GM21447 (cell line): ENCODE measurements around the gene LANCL2.

ENCODE experiments used
- ATAC-seq: cut with Tn5 transposase; IDR thresholded peaks from one replicate; pipeline ENCODE4 v1.9.1; 2021; ENCODE audit not compliant: unreplicated experiment

The LANCL2 gene

GRCh38 chr7:55436457-55436856, 71.3 kb downstream of the LANCL2 start:
- no peak for ATAC-seq

GRCh38 chr7:55437375-55437774, 72.2 kb downstream of the LANCL2 start:
- no peak for ATAC-seq

GRCh38 chr7:55438085-55438756, 73.1 kb downstream of the LANCL2 start:
- no peak for ATAC-seq

GRCh38 chr7:55438757-55439525, 73.8 kb downstream of the LANCL2 start:
- no peak for ATAC-seq

GRCh38 chr7:55439627-55440026, 74.5 kb downstream of the LANCL2 start:
- ATAC-seq: no peak

- no peak for ATAC-seq
Observed at GRCh38 chr7:55440040-55440690, 75.0 kb downstream of the LANCL2 start.

GRCh38 chr7:55441002-55441401, 75.9 kb downstream of the LANCL2 start:
- ATAC-seq: no peak

GRCh38 chr7:55441774-55442522, 76.8 kb downstream of the LANCL2 start:
- ATAC-seq: no peak

GRCh38 chr7:55444786-55445185, 79.6 kb downstream of the LANCL2 start:
- no peak for ATAC-seq

GRCh38 chr7:55448526-55448925, 83.4 kb downstream of the LANCL2 start:
- ATAC-seq: no peak

GRCh38 chr7:55449205-55449991, 84.3 kb downstream of the LANCL2 start:
- no peak for ATAC-seq

GRCh38 chr7:55449992-55450535, 84.9 kb downstream of the LANCL2 start:
- no peak for ATAC-seq

- ATAC-seq: no peak
Observed at GRCh38 chr7:55452971-55453370, 87.8 kb downstream of the LANCL2 start.

- no peak for ATAC-seq
Observed at GRCh38 chr7:55457801-55458200, 92.7 kb downstream of the LANCL2 start.

GRCh38 chr7:55458351-55458750, 93.2 kb downstream of the LANCL2 start:
- ATAC-seq: no peak

- ATAC-seq: no peak
Observed at GRCh38 chr7:55463686-55464262, 98.6 kb downstream of the LANCL2 start.

- ATAC-seq: no peak
Observed at GRCh38 chr7:55464422-55464821, 99.3 kb downstream of the LANCL2 start.

GRCh38 chr7:55465691-55466090, 100.6 kb downstream of the LANCL2 start:
- no peak for ATAC-seq

GRCh38 chr7:55467047-55467593, 102.0 kb downstream of the LANCL2 start:
- ATAC-seq: no peak

- no peak for ATAC-seq
Observed at GRCh38 chr7:55468495-55468894, 103.4 kb downstream of the LANCL2 start.
